Loucy (cell line): ENCODE data around the gene NUDT4.

Experiments used
- CTCF ChIP-seq: fragments of 200-600 bp; sonication (generic); conservative IDR thresholded peaks from 2 replicates; pipeline ENCODE4 v1.5.1; 2014; ENCODE audit warnings: mild to moderate bottlenecking, antibody characterized with exemption, low read length
- EZH2phosphoT487 ChIP-seq: fragments of 200-600 bp; IDR thresholded peaks from 2 replicates; pipeline ENCODE4 v1.6.1; 2018; ENCODE audit warnings: antibody characterized with exemption, mild to moderate bottlenecking, moderate library complexity, borderline replicate concordance

GRCh38 chr12:93376436-93377251 is 1.1 kb upstream of the NUDT4 start:
- no peak for TF ChIP-seq CTCF
- no peak for TF ChIP-seq EZH2phosphoT487
